ENCODE data around the gene GAB1.

GRCh38 chr4:143348233-143349077 lies 11.8 kb downstream of the GAB1 start:
- TF ChIP-seq EZH2 (IDR thresholded peaks at IDR 0.05) (no peak), POLR2A (IDR thresholded peaks at IDR 0.05; ENCODE audit: borderline replicate concordance, extremely low read depth, insufficient read depth, insufficient read length) (no peak), EZH2phosphoT487 (IDR thresholded peaks at IDR 0.05; ENCODE audit: borderline replicate concordance) (no peak), SP1 (IDR thresholded peaks at IDR 0.05; ENCODE audit: low read depth) (no peak), TCF7L2 (IDR thresholded peaks at IDR 0.05; ENCODE audit: borderline replicate concordance, extremely low read depth, insufficient read depth, insufficient read length) (no peak)

All from HCT116 (cell line).